ENCODE data around the gene DEXI.

DNA sequence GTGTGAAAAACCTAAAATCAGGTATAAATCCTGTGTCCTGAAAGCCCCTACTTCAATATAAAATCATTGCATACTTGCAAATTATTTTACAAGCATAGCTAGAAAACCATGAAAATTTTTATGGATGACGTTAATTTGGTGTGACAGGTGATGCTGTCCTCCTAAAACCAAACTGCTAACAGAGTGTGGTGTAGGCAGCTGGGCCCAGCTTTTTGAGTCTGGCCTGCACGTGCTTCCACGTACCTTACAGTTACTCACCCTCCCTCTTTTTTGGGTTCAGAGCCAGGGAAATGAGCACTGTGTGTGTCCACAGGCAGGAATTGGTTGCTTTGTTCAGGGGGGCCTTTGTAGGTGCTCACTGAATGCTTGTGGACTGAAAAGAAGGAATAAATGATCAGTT lies 38.5 kb upstream of the DEXI start:
- no peak for TF ChIP-seq POLR2AphosphoS5 (IDR thresholded peaks at IDR 0.05)
- TF ChIP-seq, protein P1, sequence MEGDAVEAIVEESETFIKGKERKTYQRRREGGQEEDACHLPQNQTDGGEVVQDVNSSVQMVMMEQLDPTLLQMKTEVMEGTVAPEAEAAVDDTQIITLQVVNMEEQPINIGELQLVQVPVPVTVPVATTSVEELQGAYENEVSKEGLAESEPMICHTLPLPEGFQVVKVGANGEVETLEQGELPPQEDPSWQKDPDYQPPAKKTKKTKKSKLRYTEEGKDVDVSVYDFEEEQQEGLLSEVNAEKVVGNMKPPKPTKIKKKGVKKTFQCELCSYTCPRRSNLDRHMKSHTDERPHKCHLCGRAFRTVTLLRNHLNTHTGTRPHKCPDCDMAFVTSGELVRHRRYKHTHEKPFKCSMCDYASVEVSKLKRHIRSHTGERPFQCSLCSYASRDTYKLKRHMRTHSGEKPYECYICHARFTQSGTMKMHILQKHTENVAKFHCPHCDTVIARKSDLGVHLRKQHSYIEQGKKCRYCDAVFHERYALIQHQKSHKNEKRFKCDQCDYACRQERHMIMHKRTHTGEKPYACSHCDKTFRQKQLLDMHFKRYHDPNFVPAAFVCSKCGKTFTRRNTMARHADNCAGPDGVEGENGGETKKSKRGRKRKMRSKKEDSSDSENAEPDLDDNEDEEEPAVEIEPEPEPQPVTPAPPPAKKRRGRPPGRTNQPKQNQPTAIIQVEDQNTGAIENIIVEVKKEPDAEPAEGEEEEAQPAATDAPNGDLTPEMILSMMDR (IDR thresholded peaks at IDR 0.05) = no peak
